ENCODE results near the gene MGAT1. TPM values are rescaled to one million over a fixed set of nuclear protein-coding genes. Genes with fewer than 3 reads are reported as not detected.
A peak's percentile ranks its signal among the peaks of the same experiment; 100 is the strongest.
"Not testable (repeated sequence)": the region's sequence is repeated elsewhere in the genome, so short reads cannot be mapped to it uniquely, and the experiment has no call there.

The MGAT1 gene
- total RNA-seq, 1 experiment from 2014 or later: 52.9 TPM

DNA sequence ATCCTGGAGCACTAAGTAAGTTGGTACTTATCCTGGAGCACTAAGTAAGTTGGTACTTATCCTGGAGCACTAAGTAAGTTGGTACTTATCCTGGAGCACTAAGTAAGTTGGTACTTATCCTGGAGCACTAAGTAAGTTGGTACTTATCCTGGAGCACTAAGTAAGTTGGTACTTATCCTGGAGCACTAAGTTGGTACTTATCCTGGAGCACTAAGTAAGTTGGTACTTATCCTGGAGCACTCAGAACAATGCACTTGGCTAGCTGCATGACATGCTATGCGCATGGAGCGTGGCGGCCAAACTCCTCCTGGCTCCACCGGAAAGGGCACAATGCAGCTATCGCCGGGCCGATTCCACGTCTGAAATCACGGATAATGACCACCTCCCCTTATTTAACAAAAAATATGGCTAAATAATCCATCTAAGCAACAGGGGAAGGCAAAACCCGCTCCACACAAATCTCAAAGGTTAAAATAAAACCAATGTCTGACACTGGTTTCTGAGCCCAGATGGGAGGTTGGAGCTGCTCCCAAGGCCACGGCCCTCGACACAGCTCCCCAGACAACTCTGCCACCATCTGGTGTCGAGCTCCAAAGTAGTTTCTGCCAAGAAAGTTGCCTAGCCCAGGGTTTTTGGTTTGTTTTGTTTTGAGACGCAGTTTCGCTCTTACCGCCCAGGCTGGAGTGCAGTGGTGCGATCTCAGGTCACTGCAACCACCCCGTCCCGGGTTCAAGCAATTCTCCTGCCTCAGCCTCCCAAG lies 13.8 kb downstream of the MGAT1 start:
- not testable (repeated sequence) for DNase-seq (ENCODE audit: extremely low read depth, low read depth)

DNA sequence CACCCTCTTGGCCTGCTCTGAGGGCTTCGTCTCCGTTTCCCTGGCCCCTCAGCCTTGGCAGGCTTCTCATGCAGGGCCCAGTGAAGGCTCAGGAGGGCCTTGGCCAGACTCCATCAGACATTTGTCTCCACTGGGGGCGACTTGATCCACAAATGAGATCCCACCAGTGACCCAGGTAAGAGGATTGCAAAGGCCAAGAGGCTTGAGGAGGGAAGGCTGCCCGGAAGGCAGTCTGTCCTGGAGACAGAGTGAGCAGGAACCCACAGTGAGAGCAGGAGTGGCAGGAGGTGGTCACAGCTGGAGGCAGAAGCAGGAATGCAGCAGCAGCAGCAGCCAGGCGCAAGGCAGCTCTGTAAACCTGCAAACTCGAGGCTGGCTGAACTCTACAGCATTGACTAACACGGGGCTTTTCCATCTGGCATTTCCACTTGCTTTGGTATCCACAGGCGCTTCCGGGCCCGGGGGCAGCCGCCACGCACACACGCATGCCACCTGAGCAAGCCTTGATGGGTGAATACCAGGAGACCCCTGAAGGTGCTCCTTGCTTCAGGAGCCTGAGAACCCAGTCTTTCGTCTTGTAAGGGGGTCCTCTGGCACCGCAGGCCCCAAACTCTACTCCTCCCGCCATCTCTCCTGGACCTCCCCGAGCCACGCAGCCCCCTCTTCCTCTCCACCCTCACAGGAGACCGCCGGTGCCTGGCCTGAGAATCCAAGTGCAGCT lies 14.7 kb downstream of the MGAT1 start:
- no peak for DNase-seq (ENCODE audit: extremely low read depth, low read depth)

DNA sequence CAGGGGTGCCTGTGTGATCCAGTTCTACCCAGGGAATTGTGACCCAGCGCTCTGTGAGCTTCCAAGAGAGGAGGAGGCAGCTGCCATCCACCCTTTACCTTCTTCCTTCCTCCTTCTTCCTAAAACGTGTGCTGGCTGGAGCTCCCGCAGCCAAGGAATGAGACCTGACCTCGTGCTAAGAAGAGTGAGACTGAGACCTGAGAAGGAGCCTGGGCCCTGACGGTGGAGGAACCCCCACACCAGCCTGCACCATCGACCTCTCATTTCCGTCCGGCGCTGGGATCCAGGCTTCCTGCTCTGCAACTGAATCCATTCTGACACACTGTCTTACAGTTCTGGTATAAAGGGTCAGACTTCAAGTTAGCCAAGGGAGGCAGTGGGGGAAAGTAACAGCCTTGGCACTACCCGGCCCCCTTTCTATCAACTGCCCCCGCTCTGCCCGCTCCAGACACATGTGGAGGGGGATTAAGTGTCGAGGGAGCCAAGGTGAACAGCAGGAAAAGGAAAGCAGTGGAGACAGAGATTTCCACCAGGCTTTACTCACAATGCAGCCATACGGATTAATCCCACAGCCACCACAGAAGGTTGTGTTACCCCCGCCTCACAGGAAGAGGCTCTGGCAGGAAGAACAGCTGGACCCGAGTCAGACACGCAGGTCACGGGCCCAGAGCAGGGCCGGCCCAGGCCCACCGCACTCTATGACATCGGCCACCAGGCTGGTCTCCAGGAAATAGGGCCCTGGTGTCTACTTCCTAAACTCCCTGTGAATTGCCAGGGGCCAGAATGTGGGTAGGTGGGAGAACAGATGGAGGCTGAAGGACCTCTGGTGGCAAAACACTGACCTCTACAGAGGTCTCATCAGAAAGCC lies 15.8 kb downstream of the MGAT1 start:
- no peak for DNase-seq (ENCODE audit: extremely low read depth, low read depth)

DNA sequence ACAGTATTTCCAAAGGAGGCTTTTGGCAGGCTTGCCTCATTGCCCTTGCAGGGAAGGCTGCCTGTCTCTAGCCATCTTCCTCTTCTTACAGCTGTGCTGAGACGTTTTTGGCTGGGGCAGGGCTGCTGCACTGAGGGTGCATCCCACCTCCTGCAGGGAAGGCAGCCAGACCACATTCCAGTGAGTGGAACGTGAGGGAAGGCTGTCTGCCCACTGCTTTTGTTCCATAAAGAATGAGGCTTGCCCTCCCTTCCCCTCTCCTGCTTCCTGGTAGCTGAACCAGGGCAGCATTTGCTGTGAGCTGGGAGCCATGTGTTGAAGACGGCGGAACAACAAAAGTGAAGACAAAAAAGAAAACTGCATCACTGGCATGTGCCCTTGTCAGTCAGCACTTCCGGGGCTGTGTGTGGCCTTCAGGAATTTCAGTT lies 16.8 kb downstream of the MGAT1 start:
- no peak for DNase-seq (ENCODE audit: extremely low read depth, low read depth)

DNA sequence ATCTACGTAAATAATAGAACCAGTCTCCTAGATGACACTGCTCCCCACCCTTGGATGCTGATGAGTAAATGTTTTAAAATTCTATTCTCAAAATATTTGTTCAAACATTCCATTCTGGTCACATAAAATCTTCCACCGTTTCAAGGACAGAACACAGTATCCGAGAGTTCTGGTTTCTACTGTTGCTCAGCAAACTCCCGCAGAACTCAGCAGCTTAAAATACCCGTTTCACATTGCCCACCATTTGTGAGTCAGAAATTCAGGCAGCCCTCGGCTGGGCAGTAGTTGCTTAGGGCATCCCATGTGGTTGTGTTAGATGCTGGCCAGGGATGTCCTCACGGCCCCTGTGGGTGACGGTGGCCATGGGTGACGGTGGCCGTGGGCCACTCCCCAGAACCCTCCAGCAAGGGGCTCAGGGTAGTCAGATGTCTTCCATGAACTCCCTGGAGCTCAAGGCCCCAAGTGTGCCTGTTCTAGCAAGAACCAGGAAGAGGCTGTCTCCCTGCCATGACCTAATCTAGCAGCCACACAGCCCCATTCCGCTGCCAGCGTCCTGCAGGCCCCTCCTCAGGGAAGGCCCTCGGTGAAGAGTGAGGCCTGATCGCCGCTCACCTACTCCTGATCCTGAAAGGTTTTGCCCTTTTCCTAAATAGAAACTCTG lies 17.4 kb downstream of the MGAT1 start:
- no peak for DNase-seq (ENCODE audit: extremely low read depth, low read depth)

DNA sequence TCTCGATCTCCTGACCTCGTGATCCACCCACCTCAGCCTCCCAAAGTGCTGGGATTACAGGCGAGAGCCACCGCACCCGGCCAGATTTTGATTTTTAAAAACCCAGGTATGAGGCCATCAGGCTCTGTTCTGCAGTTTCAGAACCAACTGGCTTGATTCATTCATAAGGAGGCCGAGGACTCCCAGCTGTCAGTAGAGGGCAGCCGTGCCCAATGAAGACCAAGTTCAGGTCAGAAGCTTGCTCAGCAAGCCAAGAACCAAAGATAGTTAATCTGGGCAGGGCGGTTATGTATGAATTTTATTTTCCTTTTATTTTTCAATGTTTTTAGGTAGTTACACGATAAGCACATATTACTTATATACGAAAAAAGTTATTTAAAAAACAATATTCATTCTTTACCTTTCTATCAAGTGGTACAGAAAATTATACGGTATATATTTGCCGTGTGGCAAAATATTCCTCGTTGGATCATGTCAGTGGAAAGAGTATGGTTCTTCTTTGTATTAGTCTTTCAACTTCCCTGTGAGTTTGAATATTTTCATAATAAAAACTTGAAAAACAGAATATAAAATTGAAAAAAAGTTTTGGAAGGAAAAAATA lies 18.0 kb downstream of the MGAT1 start:
- DNase-seq (ENCODE audit: extremely low read depth, low read depth): peak; percentile 78

DNA sequence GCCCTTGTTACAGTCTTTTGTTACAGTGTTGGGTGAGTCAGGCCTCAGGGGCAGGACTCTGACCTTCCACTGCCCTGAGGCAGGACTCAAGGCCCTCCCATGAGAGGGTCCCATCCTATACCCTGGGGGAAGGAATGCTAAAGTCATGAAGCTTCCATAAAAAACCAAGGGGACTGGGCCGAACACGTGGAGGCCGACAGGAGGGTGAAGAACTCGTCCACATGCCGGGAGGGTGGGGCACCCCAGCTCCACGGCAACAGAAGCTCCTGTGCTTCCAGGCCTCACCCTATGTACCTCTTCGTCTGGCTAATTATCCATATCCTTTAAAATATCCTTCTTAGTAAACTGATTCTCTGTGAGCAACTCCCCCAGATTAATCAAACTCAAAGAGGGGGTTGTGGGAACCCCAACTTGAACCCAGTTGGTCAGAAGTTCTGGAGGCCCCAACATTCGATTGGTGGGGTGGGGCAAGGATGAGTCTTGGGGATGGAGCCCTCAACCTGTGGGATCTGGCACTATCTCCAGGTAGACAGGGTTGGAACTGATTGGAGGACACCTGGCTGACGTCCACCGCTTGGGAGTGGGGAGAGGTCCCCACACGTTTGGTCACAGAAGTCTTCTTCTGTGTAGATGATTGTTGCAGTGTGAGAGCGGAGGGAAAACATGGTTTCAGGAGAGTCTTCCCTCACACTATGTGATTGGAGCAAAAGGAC lies 19.1 kb downstream of the MGAT1 start:
- no peak for DNase-seq (ENCODE audit: extremely low read depth, low read depth)

DNA sequence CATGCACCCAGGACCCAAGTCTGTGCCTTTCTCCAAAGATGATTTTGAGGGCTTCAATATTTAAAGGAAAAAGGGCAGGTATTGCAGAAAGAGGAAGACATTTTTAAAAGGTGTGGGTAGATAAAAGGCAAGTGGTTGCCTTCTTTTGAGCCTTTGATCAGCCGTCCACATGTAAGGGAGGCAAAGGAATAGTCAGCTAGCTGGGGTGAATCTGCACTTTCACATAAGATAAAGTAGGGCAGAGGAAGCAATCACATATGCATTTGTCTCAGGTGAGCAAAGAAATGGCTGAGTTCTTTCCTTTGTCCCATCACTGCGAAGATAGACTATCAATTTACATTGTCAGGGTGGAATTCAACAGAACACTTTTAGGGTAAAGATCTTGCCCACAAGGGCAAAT lies 19.9 kb downstream of the MGAT1 start:
- DNase-seq (ENCODE audit: extremely low read depth, low read depth): no peak

DNA sequence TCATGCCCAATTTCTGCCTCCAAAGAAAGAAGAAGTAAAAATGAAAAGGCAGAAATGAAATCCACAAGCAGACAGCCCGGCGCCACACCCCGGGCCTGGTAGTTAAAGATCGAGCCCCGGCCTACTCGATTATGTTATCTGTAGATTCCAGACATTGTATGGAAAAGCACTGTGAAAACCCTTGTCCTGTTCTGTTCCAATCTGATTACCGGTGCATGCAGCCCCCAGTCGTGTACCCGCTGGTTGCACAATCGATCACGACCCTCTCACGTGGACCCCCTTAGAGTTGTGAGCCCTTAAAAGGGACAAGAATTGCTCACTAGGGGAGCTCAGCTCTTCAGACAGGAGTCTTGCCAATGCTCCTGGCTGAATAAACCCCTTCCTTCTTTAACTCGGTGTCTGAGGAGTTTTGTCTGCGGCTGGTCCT lies 20.7 kb downstream of the MGAT1 start:
- DNase-seq (ENCODE audit: extremely low read depth, low read depth): not testable (repeated sequence)

DNA sequence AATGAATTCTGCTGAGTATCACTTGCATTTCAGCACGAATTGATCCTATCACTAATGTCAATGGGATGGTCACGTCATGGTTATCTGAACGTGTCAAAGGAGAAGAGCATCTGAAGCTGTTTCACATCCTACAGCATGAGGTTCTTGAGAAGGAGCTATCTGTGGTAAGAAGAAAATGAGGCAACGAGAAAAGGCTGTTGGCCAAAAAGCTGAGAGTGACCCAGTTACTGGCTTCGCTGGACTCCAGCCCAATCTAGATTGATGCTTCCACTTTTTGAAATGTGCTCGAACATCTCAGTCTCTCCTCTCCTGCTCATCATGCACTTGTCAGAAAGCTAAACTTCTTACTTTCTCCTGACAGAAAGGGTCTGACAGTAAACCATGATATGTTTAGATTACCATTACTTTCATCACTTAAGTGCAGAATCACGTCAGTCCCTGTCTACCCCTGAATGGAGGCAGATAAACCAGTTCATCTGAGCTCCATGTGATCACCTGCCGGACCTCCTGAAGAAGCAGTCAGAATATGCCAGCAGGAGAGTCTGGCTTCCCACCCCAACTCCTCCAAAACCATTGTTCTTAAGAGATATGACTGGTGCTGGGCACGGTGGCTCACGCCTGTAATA lies 22.5 kb downstream of the MGAT1 start:
- no peak for DNase-seq (ENCODE audit: extremely low read depth, low read depth)

DNA sequence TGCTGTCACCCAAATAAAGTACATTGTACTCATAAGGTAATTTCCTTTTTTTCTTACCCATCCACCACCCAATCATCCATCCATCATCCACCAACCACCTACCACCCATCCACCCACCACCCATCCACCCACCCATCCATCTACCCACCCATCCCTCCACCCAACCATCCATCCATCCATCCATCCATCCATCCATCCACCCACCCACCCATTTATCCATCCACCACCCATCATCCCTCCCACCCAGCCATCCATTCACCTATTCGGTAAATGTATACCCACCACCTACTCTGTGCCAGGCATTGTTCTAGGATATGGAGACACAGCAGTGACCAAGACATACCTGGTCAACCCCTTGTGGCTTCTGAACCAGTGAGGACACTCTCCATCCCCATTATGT lies 25.1 kb downstream of the MGAT1 start:
- no peak for DNase-seq (ENCODE audit: extremely low read depth, low read depth)

DNA sequence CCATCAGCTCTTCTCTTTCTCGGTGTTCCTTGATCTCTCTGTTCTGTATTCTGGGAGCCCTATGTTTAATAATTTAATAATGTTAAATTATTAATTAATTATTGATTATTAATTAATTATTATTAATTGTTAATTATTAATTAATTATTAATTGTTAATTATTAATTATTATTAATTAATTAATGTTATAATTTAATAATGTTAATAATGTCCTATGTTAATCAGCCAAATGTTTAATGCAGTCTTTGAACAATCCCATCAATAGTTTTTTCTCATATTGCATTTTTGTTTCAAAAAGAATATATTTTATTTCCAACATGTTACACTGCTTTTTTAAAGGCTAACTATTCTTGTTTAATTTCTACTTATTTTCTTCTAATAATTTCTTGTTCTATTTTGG lies 26.2 kb downstream of the MGAT1 start:
- DNase-seq (ENCODE audit: extremely low read depth, low read depth): no peak

DNA sequence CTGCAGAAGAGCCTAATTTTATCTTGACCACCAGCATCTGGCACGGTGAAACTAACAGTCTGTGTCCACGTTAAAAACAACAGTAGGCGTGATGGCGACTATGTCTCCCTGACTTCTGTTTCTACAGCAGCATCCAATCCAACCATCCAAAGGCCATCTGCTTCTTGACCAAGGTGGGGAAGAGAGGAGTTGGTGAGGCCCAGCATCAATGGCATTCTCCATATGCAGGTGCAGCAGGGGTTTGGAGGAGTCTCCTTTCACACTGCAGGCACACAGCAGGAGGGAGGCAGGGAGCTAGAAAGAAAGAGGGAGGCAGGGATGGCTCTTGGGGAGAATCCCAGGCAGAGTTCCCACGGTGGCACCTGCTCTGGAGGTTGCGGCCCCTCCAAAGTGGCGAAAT lies 27.0 kb downstream of the MGAT1 start:
- no peak for DNase-seq (ENCODE audit: extremely low read depth, low read depth)

DNA sequence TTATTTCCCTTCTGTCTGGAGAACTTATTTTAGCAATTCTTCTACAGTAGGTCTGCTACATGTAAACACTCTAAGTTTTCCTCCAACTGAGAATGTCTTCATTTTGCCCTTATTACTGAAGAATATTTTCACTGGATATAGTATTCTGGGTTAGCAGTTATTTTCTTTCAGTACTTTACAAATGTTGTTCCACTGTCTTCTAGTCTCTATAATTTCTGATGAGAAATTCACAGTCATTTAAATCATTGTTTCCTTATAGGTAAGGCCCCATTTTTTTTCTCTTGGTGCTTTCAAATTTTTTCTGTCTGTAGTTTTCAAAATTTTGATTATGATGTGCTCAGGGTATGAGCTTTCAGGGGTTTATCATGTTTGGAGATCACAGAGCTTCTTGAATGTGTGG lies 30.8 kb downstream of the MGAT1 start:
- no peak for DNase-seq (ENCODE audit: extremely low read depth, low read depth)

DNA sequence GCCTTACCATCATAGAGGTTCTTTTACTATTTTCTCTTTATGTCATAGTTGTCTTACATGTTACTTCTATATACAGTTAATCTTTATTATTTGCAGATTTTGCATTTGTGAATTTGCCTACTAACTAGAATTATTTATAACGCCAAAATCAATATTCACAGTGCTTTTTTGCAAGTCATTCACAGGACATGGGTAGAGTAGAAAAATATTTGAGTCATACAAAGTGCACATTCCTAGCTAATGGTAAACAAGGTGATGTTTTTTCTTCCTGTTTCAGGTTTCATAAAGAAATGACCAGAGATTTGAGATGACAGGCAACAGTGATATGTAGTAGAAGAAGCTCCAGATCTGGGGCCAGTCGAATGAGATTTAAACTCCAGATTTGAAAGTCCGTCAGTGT lies 32.8 kb downstream of the MGAT1 start:
- no peak for DNase-seq (ENCODE audit: extremely low read depth, low read depth)

DNA sequence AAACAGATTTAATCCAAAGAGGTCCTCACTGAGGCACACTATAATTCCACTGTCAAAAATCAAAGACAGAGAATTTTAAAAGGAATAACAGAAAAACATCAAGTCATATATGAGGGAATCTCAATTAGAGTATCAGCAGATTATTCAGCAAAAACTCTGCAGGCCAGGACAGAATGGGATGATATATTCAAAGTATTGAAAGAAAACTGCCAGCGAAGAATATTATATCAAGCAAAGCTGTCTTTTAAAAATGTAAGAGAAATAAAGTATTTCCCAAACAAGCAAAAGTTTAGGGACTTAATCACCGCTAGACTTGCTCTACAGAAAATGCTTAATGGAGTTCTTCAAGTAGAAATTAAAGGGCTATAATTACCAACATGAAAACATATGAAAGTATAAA lies 47.0 kb downstream of the MGAT1 start:
- DNase-seq (ENCODE audit: extremely low read depth, low read depth): no peak

DNA sequence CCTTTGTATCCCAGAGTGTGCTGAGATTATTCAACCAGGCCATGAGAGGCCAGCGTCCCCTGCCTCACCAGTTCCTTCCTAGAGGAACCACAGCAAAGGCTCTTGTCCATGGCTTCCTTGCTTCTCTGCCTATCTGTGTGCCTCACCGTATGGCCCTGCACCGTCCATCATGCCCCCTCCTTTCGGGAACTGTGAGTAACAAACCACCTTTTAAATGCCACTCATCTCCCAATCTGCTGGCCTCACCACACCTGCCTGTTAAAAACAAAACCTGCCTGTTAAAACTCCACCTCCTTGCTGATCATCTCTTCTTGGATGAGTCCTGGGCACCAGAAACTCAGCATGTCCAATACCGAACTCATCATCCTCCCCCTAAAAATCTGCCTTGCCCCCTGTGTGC lies 58.4 kb downstream of the MGAT1 start:
- no peak for DNase-seq (ENCODE audit: extremely low read depth, low read depth)

DNA sequence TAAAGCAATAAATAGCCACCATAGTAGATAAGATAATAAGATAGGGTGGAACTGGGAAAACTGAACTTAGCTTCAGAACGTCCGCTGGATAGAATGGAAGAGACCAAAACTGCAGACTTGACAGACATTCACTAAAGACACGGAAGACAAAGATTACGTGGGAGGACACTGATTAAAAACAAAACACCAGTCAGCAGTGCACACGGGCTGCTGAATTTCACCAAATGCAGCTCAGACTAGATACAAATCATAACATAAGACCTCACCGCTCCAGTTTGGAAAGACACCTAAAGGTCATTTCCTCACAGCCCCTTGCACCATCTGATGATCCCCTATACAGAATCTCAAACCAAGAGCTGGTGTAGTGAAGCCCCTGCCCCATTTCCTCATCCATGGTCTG lies 59.9 kb downstream of the MGAT1 start:
- DNase-seq (ENCODE audit: extremely low read depth, low read depth): no peak

DNA sequence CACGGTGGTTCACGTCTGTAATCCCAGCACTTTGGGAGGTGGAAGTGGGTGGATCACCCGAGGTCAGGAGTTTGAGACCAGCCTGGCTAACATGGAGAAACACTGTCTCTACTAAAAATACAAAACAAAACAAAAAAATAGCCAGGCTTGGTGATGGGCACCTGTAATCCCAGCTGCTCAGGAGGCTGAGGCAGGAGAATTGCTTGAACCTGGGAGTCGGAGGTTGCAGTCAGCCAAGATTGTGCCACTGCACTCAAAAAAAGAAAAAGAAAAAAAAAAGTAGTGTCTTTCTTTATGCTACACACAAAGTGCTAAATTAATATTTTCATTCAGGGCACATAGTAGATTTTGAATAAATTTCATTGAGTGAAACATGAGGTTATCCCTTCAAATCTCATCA lies 61.7 kb downstream of the MGAT1 start:
- not testable (repeated sequence) for DNase-seq (ENCODE audit: extremely low read depth, low read depth)
